CD4-positive, alpha-beta T cell treated with Interleukin-4 for 1 hour (primary cell): ENCODE data around the gene NCEH1.

Source experiments
- DNase-seq, 2 donors: peaks; one replicate each; pipeline ENCODE4 v3.0.0-alpha.2; 2020 to 2022

Gene NCEH1

GRCh38 chr3:172643506-172644179 lies 67.2 kb downstream of the NCEH1 start:
- DNase-seq: no peak

- DNase-seq: no peak
These were observed 69.6 kb downstream of the NCEH1 start for GRCh38 chr3:172641291-172641690.

GRCh38 chr3:172640751-172641150 lies 70.1 kb downstream of the NCEH1 start:
- DNase-seq: no peak

GRCh38 chr3:172635588-172635987 lies 75.3 kb downstream of the NCEH1 start:
- no peak for DNase-seq

- no peak for DNase-seq
These were observed 75.9 kb downstream of the NCEH1 start for GRCh38 chr3:172634948-172635347.

GRCh38 chr3:172630316-172630715 lies 80.6 kb downstream of the NCEH1 start:
- DNase-seq: no peak

GRCh38 chr3:172629470-172629869 lies 81.4 kb downstream of the NCEH1 start:
- DNase-seq: no peak

GRCh38 chr3:172627057-172627809 lies 83.6 kb downstream of the NCEH1 start:
- no peak for DNase-seq

GRCh38 chr3:172626021-172626640 lies 84.7 kb downstream of the NCEH1 start:
- DNase-seq: no peak

- DNase-seq: no peak
These were observed 85.5 kb downstream of the NCEH1 start for GRCh38 chr3:172625404-172625803.

GRCh38 chr3:172624999-172625398 lies 85.9 kb downstream of the NCEH1 start:
- DNase-seq: no peak

GRCh38 chr3:172622916-172623700 lies 87.8 kb downstream of the NCEH1 start:
- DNase-seq: peak in 1 of 2 donors; percentile 46

- DNase-seq: no peak
These were observed 88.7 kb downstream of the NCEH1 start for GRCh38 chr3:172622156-172622555.

GRCh38 chr3:172617976-172618375 lies 92.9 kb downstream of the NCEH1 start:
- no peak for DNase-seq

GRCh38 chr3:172617013-172617706 lies 93.7 kb downstream of the NCEH1 start:
- DNase-seq: no peak

- peak in 1 of 2 donors; percentile 19 for DNase-seq
These were observed 94.8 kb downstream of the NCEH1 start for GRCh38 chr3:172616031-172616461.

GRCh38 chr3:172615296-172615695 lies 95.6 kb downstream of the NCEH1 start:
- DNase-seq: no peak

- no peak for DNase-seq
These were observed 96.3 kb downstream of the NCEH1 start for GRCh38 chr3:172614340-172615274.

GRCh38 chr3:172613845-172614244 lies 97.0 kb downstream of the NCEH1 start:
- no peak for DNase-seq

GRCh38 chr3:172612871-172613678 lies 97.8 kb downstream of the NCEH1 start:
- no peak for DNase-seq
